Muscle of leg (tissue), 11 donors: ENCODE results near the gene CCM2L. TPM values are rescaled to one million over a fixed set of nuclear protein-coding genes. Genes with fewer than 3 reads are reported as not detected.

Source experiments
- DNase-seq: peaks from one replicate; pipeline ENCODE4 v3.0.0; 2013
- H3K27ac ChIP-seq: one replicate; pipeline ENCODE4 v1.5.1; 2013; ENCODE audit warnings: mild to moderate bottlenecking, low read length, control low read depth
- H3K27me3 ChIP-seq: one replicate; pipeline ENCODE4 v1.6.1; 2013; ENCODE audit warnings: low read length; ENCODE audit not compliant: control insufficient read depth, insufficient read depth
- H3K36me3 ChIP-seq: one replicate; pipeline ENCODE4 v1.6.1; 2013; ENCODE audit warnings: low read length; ENCODE audit not compliant: control insufficient read depth, insufficient read depth
- H3K4me1 ChIP-seq: one replicate; pipeline ENCODE4 v1.6.1; 2013; ENCODE audit warnings: low read length; ENCODE audit not compliant: control insufficient read depth, insufficient read depth
- H3K4me3 ChIP-seq: one replicate; pipeline ENCODE4 v1.5.1; 2013; ENCODE audit warnings: low read length, control low read depth
- H3K9me3 ChIP-seq: replicated peaks from 2 replicates; pipeline ENCODE4 v1.6.1; 2013; ENCODE audit warnings: low read depth, low read length; ENCODE audit not compliant: control insufficient read depth
- WGBS: methylation state at CpG from one replicate; pipeline ENCODE4 v1.1.5; 2013; ENCODE audit warnings: missing lambda C conversion rate; ENCODE audit not compliant: insufficient coverage; 5-methylcytosine and 5-hydroxymethylcytosine counted together
- polyA plus RNA-seq, 8 donors: library from polyadenylated mRNA; unstranded; fragments of 120-200 nt; gene quantifications; one replicate each; pipeline versions ENCODE4 v1.2.1 to v1.2.3, GENCODE V29; 2013; ENCODE audit warnings: inconsistent platforms in 1 of 8, low replicate concordance in 1 of 8; ENCODE audit not compliant: insufficient read length in 8 of 8, insufficient read depth in 1 of 8
- total RNA-seq: library from RNA; stranded (reverse); fragments of 120-200 nt; gene quantifications from one replicate; pipeline ENCODE4 v1.2.4, GENCODE V29; 2013

CCM2L gene
- total and polyA plus RNA-seq, 9 donors = 4.9 to 7.8 (median 6.0) TPM

DNA sequence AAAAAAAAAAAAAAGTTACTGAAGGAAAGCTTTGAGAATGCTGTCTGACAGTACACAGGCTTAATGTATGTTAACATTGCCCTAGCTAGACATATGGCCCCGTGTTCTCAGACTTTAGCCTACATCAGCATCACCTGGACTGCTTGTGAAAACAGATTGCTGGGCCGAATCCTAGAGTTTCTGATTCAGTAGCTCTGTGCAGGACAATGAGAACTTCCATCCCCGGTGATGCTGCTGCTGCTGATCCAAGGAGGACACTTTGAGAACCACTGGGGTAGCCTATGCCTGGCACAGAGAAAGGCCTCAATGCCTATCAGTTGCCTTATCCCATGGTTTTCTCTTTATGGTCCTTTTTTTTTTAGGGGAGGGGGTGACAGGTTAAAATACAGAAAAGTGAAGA is 43.4 kb downstream of the CCM2L start:
- 56% methylated on average over 3 of the region's 3 CpGs for WGBS
- Histone ChIP-seq H3K27ac (no peak overlapping the region), H3K36me3 (no peaks in the 10 kb centered on the region), H3K9me3 (no peaks in the 10 kb centered on the region), H3K4me1 (peaks cover 11% of the 10 kb centered on the region), H3K4me3 (no peak overlapping the region), H3K27me3 (peaks cover 56% of the 10 kb centered on the region)
- no peak for DNase-seq

DNA sequence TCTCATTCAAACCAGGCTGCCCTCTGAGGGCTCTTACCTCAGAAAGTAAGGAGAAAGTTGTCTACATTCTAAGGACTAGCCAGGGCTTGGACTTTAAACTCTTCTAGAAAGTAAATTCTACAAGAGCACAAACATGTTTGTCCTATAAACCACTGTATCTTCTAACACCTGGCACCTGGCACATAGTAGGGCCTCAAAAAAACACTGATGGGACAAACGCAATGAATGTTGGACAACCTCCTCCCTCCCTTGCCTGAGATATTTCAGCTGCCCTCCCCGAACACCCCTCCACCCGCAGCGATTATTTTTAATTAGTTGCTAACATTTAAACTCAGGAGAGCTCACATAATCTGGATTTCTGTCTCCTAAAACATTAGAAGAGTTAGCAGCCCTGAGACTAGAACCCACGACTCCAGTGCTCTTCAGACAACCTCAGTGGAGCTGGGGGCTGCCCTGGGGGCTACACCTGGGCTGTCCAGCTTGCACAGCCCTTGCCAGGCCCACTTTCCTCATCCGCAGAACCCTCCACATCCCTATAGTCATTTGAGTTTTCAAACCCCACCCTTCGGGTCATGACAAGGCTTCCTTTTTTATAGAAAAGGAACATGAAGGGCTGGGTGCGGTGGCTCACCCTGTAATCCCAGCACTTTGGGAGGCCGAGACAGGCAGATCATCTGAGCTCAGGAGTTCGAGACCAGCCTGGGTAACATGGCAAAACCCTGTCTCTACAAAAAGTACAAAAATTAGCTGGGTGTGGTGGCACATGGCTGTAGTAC is 46.7 kb downstream of the CCM2L start:
- Histone ChIP-seq H3K9me3 (no peaks in the 10 kb centered on the region), H3K36me3 (no peaks in the 10 kb centered on the region), H3K27me3 (peaks cover 42% of the 10 kb centered on the region), H3K4me1 (peaks cover 9% of the 10 kb centered on the region), H3K27ac (no peak overlapping the region), H3K4me3 (no peak overlapping the region)
- no peak for DNase-seq
- WGBS = 71% methylated on average over 7 of the region's 10 CpGs

GRCh38 chr20:32057656-32058184 is 47.5 kb downstream of the CCM2L start:
- Histone ChIP-seq H3K36me3 (no peaks in the 10 kb centered on the region), H3K27me3 (peaks cover 38% of the 10 kb centered on the region), H3K9me3 (no peaks in the 10 kb centered on the region), H3K4me1 (peaks cover 2% of the 10 kb centered on the region), H3K4me3 (no peak overlapping the region), H3K27ac (no peak overlapping the region)
- DNase-seq = no peak
- WGBS = 100% methylated on average over 1 of the region's 8 CpGs

DNA sequence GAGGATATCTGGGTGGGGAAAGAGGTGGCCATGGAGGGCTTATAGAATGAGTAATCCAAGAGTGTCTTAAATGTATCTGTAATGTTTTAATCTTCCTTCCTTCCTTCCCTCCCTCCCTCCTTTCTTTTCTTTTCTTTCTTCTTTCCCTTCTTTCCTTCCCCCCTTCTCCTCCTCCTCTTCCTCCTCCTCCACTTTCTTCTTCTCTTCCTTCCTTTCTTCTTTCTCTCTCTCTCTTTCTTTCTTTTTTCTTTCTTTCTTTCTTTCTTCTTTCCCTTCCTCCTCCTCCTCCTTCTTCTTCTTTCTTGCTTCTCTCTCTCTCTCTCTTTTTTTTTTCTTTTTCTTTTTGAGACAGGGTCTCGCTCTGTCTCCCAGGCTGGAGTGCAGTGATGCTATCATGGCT is 49.0 kb downstream of the CCM2L start:
- H3K9me3 ChIP-seq = no peaks in the 10 kb centered on the region
- no peak overlapping the region for H3K4me3 ChIP-seq
- no peaks in the 10 kb centered on the region for H3K4me1 ChIP-seq
- no peak for DNase-seq
- H3K36me3 ChIP-seq = no peaks in the 10 kb centered on the region
- peaks cover 27% of the 10 kb centered on the region for H3K27me3 ChIP-seq
- no peak overlapping the region for H3K27ac ChIP-seq
- WGBS = 75% methylated on average over 1 of the region's 1 CpG

GRCh38 chr20:32062776-32063170 is 52.5 kb downstream of the CCM2L start:
- peak; percentile 81 for DNase-seq
- no peak overlapping the region for H3K4me3 ChIP-seq
- peaks cover 17% of the 10 kb centered on the region for H3K27me3 ChIP-seq
- H3K27ac ChIP-seq = peak overlapping the region; percentile 20
- H3K4me1 ChIP-seq = no peaks in the 10 kb centered on the region
- H3K9me3 ChIP-seq = no peaks in the 10 kb centered on the region
- 51% methylated on average over 2 of the region's 4 CpGs for WGBS
- no peaks in the 10 kb centered on the region for H3K36me3 ChIP-seq

DNA sequence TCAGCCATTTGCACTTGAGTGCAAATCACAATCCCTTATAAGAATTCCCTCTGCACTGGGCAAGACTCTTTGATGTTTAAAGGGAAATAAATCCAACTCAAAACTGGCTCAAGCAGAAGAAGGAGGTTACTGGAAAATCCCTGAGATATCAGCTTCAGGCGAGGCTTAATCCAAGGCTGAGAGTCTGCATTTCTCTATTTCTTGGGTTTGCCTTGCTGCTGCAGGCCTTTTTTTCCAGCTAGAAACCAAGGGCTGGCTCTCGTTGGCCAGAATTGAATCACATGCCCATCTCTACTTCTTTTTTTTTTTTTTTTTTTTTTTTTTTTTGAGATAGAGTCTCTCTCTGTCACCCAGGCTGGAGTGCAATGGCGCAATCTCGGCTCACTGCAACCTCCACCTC is 53.5 kb downstream of the CCM2L start:
- H3K4me1 ChIP-seq = no peaks in the 10 kb centered on the region
- H3K9me3 ChIP-seq = no peaks in the 10 kb centered on the region
- H3K27ac ChIP-seq = peak overlapping the region; percentile 20
- no peaks in the 10 kb centered on the region for H3K36me3 ChIP-seq
- H3K27me3 ChIP-seq = peaks cover 15% of the 10 kb centered on the region
- WGBS = 46% methylated on average over 1 of the region's 4 CpGs
- no peak overlapping the region for H3K4me3 ChIP-seq
- DNase-seq = peak; percentile 46

DNA sequence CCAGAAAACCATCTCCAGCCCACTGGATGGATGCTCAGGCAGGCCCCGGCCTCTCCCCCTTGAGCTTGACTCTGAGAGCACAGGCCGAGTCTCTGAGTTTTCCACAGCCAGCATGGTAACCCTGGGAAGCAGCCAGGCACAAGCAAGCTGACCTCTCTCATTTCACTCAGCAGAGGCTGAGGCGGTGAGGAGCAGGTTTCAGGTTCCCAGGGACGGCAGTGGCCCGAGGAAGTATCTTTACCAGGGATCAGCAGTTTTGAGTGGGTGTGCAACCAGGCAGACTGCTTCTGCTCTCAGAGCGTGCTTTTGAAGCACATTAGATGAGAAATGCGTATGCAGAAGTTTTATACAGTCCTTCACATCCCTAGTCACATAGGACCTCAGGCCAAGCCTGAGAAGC is 54.4 kb downstream of the CCM2L start:
- 60% methylated on average over 1 of the region's 7 CpGs for WGBS
- no peaks in the 10 kb centered on the region for H3K9me3 ChIP-seq
- no peaks in the 10 kb centered on the region for H3K36me3 ChIP-seq
- peak overlapping the region; percentile 3 for H3K27ac ChIP-seq
- H3K4me3 ChIP-seq = no peak overlapping the region
- DNase-seq = peak; percentile 29
- no peaks in the 10 kb centered on the region for H3K4me1 ChIP-seq
- peaks cover 14% of the 10 kb centered on the region for H3K27me3 ChIP-seq

DNA sequence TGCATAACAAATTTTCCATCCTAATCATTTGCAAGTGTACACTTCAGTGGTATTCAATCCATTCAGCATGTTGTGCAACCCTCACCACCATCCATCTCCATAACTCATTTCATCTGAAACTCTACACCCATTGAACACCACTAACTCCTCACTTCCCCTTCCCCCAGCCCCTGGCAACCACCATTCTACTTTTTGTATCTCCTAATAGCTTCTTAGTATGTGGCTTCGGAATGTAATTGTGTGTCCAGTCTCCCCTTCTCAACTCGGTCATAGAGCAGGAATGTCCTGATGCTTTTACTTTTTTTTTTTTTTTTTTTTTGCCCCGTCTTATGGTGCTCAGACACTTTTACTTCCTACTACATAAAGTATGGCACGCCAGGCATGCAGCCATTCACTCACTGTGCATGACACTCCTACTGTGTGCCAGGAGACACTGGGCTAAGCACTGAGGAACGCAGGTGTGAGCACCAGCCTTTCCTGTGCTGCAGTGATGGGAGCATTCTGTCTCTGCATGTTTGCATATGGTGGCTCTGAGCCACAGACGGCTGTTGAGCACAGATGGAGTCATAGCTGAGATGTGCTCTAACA is 57.1 kb downstream of the CCM2L start:
- WGBS = 69% methylated on average over 3 of the region's 6 CpGs
- Histone ChIP-seq H3K9me3 (no peaks in the 10 kb centered on the region), H3K27me3 (peaks cover 8% of the 10 kb centered on the region), H3K4me3 (no peak overlapping the region), H3K4me1 (no peaks in the 10 kb centered on the region), H3K27ac (no peak overlapping the region), H3K36me3 (no peaks in the 10 kb centered on the region)
- DNase-seq = no peak

DNA sequence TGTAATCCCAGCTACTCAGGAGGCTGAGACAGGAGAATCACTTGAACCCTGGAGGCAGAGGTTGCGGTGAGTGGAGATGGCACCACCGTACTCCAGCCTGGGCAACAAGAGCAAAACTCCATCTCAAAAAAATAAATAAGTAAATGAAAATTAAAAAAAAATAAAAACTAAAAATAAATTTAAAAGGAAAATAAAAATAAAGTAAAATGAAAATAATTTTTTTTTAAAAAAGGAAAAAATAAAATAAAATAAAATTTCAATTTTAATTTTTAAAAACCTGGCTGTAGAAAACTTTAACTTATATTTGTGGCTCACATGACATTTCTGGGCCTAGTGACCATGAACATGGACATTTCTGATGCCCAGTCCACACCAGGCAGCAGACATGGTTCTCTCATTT is 57.9 kb downstream of the CCM2L start:
- no CpG with 5 or more reads among the region's 2 CpGs for whole genome bisulfite sequencing
- Histone ChIP-seq H3K27ac (no peak overlapping the region), H3K27me3 (peaks cover 6% of the 10 kb centered on the region)

GRCh38 chr20:32069711-32070110 is 59.5 kb downstream of the CCM2L start:
- Histone ChIP-seq H3K36me3 (no peaks in the 10 kb centered on the region), H3K9me3 (no peaks in the 10 kb centered on the region), H3K4me3 (no peak overlapping the region), H3K27ac (no peak overlapping the region), H3K27me3 (peaks cover 6% of the 10 kb centered on the region), H3K4me1 (no peaks in the 10 kb centered on the region)
- no peak for DNase-seq

More for the DNA sequence above, 57.9 kb downstream of the CCM2L start:
- no peaks in the 10 kb centered on the region for H3K4me1 ChIP-seq
- no peak overlapping the region for H3K4me3 ChIP-seq
- H3K9me3 ChIP-seq = no peaks in the 10 kb centered on the region
- DNase-seq = no peak
- H3K36me3 ChIP-seq = no peaks in the 10 kb centered on the region
